ENCODE data around the gene PLXNB2. TPM values are rescaled to one million over a fixed set of nuclear protein-coding genes. Genes with fewer than 3 reads are reported as not detected.

Gene PLXNB2
- total RNA-seq, 1 donor from 2014 or later = 20.8 TPM

DNA sequence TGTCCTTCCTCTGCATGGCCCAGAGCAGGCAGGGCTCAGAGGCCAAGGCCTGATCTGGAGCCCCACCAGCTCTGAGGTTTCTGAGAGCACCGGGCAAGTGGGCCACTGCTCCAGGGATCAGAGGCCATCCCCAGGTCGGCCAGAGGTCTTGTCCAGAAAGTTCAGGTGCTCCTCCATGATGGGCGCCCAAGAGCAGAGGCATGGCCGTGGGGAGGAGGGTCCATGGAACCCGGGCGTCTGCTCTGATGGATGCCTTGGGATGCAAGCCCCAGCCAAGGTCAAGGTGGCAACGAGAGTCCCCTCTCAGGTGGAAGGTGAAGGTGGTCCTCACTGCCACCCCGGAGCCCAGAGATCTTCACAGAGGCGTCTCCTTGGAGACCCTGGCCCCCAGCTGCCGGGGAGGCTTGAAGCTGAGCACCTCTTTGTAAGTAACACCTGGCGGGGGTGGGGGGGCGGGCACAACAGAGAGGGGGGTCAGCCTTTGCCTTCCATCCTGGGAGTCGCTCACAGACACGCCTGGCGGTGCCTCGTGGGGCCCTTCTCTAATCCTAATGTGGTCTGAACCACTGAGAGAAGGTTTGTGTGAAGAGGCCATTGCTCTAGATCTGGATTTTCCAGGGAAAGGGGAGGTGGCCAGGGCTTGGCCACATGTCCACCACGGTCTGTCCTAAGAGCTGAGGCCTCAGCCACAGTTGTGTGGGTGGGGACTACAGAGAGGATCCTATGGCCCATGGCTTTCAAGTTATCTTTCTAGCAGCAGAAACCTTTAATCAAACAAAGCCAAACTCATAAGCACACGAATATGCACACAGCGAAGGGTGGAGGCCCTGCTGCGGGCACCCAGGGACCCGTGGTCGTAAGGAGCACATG lies 54.2 kb downstream of the PLXNB2 start:
- intact Hi-C loops (cut with micrococcal nuclease) = no loop called here

DNA sequence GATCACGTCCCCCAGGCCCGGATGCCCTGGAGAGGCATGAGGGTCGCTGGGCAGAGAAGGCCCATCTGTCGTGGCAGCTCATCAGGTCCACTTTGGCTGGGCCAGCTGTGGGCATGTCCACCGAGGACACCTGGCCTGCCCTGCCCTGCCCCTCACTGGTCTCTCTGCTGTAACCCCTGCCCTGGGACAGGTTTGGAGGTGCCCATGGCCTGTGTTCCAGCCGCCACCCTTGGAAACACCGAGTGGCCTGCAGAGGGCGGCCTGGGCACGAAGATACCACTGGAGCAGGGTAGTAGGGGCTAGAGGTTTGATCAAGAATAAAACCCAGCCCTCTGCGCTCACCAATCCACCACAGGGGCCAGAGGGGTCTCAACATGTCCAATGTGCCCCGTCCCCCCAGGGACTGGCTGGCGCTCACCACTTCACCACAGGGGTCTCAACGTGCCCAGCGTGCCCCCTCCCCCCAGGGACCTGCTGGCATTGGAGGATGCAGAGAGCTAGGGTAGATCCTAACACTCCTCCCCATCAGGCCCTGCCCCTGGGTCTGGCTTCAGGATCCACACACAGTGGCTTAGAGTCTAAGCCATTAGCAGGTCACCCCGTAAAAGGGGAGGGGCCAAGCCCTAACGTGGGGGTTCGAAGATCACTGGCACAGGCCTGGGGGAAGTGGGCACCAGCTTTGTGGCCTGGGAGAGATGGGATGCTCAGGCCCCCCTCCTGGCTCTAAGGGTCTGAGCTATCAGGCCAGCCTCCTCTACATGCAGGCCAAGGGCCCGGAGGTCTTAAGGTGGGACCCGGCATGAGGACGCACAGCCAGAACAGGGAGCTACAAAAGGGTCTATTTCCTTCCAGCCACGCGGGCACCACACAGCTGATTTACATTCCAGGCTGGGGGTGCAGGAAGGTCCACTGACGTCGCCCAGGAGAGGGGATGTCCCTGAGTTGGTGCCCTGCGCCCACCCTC lies 55.1 kb downstream of the PLXNB2 start:
- intact Hi-C loops (cut with micrococcal nuclease) = loop anchor here (1.0 kb wide), 2 partner anchors 8 to 90 kb away; no protein-coding TSS in a partner anchor

DNA sequence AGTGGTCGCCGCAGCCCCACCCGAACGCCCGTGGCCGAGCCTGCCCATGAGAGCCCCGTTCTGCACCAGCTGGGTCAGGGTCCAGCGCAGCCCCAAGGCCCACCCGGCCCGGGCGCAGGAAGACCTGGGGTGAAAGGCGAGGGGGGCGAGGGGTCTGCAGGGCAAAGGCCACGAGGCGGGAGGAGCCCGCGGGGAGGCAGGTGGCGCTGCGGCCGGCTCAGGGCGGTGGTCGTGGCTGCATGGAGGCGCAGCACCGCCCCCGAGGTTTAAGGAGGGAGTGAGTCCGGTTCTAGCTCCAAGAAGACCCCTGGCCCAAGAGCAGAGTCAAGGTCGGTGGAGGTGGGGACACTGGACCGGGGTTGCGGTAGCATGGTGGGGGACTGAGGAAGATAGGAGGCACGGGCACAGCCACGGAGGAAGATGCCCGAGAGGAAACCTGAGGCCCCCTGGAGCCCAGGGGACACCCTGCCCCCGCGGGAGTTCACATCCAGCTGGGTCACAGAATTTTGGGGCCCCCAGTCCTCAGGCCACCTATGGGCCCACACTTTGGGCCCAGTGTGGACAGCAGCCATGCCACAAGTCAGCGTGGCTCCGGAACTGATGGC lies 55.9 kb downstream of the PLXNB2 start:
- intact Hi-C loops (cut with micrococcal nuclease) = loop anchor here (1.0 kb wide), 3 partner anchors 7 to 91 kb away; partner anchors contain the start of gene MAPK11

DNA sequence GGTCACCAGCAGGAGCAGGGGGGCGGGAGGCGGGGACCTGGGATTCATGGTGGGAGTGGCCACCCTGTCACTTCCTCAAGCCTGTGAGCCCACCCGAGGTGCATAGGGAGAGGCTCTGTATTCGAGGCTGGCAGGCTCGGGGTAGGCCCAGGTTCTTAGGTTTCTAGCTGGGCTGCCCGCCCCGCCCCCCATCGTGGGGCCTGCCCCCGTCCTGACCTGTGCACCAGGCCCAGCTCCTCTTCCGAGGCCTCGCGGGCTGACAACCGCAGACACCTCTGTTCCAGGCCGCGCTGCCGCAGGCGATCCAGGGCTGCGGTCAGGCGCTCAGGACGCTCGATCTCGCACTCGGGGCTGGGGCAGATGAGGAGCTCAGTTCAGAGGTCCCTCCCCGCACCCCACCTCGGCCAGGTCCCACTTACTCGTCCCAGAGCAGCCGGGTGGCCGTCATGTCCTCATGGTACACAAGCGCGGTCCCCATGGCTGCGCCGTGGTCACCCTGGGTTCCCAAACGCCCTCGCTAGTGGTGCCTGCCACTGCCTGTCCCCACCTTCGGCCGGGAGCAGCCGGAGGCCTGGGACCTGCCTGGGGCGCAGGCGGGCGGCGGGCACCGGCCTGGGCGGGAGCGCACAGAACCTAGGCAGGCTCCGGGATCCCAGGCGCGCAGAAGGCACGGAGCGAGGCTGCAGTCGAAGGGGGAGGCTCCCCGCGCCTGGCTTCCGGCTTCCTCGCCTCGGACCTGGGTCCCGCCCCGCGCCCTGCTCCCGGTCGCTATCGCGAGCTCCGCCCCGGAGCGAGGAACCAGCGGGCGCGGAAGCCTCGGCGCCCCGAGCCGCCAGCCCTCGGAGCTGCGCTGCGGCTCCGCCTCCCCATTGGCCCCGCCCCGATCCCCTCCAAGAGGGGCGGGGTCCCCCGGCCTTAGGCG lies 56.6 kb downstream of the PLXNB2 start, which contains the start of gene HDAC10:
Gene HDAC10, minus strand, starts transcription at position 711 of the 922 bp plus-strand sequence. Its CDS starts 233 bp downstream, at position 478.
- intact Hi-C loops (cut with micrococcal nuclease) = loop anchor here (1.0 kb wide), 1 partner anchor 19 kb away; the partner anchor contains the start of gene MAPK11

DNA sequence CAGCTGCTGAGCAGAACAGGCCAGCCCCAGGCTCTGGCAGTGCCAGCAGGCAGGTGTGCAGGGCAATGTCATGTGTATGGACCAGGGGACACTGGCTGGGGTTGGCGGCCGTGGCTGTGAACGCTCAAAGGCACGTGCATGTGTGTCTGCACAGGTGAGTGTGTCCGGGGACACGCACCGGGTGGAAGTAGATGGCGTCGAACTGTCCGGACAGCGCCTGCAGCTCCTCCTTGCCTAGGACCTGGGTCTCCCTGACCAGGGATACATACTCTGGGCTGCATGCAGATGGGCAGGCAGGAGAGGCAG lies 57.2 kb downstream of the PLXNB2 start:
- intact Hi-C loops (cut with micrococcal nuclease) = no loop called here

DNA sequence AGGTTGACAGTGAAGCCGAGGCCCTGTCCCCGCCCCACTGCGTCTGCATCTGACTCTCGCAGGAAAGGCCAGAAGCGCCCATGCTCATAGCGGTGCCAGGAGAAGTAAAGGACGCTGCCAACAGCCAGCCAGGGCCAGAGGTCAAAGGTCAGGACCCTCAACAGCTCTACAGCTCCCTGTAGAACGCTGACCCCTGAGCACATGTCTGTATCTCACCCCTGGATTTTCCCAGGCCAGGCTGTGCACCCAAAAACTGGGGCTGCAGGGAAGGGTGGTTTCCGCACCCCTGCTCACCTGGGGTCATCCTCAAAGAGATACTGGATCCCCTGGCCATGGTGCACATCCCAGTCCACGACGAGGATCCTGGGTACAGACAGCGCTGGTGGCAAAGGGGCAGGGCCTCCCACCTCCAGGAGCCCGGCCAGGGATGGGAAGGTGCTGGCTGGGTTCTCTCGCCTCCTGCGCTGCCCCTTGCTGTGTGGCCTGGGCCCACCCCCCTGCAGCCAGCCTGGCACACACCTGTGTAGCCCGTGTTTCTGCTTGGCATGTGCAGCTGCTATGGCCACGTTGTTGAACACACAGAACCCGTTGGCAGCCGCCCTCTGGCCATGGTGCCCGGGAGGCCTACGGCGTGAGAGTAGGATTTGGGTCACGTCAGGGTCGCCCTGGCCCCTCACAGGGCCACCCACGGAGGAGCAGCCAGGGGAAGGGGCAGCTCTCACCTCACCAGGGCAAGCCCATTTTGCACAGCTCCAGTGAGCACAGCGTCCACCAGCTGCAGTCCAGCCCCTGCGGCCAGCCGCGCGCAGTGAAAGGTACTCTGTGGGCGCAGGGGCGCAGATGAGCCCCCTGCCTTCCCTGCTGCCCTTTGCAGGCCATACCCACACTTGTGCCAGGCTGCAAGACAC lies 57.9 kb downstream of the PLXNB2 start:
- intact Hi-C loops (cut with micrococcal nuclease) = no loop called here

DNA sequence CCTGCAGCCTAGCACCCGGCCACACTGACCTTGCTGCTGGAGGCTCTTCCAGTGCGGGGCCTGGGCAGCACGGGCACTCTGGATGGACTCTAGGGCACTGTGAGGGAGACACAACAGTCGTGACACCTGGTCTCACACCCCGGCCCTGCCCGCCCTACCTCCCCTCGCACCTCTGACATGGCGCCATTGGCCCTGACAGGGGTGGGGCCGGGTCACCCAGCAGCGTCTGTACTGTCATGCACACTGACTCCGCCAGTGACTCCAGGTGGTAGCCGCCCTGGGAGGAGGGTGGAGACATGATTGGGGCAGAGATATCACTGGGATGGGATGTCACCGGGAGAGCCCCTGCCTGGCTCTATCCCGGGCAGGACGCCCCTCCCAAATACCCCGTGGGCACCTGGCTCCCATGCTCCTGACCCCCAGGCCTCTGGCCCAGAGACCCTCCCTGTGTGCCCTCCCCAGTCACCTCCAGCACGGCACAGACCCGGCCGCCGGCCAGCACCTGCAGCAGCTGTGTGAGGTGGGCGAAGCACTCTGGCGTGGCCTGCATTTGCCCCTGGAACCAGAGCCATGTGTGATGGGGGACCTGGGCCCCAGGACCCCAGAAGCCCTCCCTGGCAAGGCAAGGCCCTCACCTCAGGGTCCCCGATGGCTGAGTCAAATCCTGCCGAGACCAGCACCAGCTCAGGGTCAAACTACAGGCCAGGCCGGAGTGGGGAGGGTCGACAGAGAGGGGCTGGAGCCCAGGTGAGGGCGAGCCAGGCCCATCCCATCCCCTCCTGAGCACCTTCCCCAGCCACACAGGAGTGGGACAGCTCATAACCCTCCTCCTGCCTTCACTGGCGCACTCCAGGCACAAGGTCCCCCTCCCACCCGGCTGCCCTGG lies 59.0 kb downstream of the PLXNB2 start:
- intact Hi-C loops (cut with micrococcal nuclease) = no loop called here

DNA sequence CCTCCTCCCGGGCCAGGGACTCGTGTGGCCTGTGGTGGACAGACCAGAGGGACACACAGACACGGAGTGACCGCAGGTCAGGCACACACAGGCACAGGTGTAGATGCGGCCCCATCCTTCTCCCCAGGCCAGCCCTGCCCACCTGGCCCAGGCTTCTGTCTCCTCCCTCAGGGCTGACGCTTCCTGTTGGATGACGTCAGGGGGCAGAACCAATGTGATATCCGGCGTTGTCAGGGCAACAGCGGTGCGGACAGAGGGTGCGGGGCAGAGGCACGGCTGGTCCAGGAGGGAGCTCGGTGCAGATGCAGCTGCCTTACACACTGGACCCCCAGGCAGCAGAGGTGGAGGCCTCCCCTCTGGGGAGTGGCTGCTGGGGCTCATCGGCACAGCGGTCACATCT lies 59.7 kb downstream of the PLXNB2 start:
- intact Hi-C loops (cut with micrococcal nuclease) = no loop called here

DNA sequence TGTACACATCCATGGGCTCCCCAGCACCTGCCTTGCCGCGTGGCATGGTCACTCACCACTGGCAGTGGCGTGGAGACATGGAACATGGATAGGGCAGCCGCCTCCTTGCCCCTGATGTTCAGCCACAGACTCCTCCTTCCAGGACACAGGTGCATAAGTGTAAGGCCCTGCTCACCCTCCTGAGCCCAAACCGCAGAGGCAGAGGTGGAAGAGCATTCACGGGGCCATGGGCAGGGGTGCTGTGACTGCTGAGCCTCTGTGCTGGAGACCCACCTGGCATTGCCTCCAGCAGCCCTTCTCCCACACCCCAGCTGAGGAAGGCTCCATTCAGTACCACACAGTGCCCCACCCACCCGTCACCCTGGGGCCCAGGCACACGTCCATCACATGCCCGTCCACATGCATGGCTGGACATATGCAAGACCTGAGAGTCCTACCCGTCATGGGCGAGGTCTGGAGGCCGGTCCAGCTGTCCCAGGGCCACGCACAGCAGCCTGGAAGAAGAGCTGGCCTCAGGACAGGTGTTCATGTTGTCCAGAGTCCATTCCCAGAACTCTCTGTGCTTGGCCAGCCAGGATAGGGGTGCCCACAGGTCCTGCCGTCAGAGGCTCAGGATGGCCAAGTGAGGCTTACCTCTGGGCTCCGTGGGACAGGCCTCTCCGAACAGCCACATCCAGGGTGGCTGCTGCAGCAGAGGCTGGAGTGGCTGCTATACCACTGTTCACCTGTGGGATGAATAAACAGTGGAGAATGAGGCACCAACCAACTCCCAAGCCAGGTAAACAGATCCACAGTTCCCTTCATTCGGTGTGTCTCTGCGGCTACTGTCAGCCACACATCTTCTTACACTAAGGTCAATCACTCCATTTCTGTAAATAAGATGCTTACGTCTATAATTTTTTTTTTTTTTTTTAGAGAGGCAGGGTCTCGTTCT lies 60.9 kb downstream of the PLXNB2 start:
- intact Hi-C loops (cut with micrococcal nuclease) = no loop called here

DNA sequence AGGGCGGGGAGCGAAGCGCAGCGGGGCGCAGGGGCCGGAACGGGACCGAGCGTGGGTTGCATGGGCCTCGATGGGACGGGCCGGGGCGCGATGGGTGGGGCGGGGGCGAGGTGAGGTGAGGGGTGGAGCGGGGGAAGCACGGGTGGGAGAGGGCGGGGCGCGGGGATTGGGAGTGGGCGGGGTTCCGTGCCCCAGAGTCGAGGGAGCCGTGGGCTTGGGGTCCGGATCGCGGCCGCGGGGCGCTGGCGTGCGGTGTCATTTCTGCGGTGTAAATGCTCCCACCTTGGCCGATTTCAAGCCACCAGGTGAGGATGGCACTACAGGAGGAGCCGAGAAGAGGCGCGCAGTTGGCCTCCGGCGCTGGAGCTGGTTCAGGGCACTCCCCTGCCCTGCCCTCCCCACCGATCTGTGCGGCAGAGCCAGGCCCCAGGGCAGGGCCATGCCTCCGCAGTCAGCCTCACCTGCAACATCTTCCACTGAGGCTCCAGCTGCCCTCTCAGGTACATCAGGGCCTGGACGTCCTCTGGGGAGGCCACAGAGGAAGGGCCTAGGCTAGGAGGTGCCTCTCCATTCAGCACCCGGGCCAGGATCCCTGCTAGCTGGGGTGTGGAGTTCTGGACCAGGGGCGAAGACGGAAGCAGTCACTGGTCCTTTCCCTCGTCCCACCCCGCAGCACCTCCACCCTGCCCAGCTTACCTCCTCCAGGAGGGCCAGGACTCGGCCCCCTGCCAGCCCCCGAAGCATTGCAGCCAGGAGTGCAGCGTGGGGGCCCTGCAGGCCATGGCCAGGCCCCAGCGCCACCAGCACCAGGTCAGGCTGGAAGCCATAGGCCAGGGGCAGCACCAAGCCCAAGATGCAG lies 62.0 kb downstream of the PLXNB2 start:
- intact Hi-C loops (cut with micrococcal nuclease) = loop anchor here (1.0 to 2.0 kb wide), 8 partner anchors 25 to 393 kb away; partner anchors contain the start of genes MAPK11, PPP6R2, SELENOO and SYCE3

DNA sequence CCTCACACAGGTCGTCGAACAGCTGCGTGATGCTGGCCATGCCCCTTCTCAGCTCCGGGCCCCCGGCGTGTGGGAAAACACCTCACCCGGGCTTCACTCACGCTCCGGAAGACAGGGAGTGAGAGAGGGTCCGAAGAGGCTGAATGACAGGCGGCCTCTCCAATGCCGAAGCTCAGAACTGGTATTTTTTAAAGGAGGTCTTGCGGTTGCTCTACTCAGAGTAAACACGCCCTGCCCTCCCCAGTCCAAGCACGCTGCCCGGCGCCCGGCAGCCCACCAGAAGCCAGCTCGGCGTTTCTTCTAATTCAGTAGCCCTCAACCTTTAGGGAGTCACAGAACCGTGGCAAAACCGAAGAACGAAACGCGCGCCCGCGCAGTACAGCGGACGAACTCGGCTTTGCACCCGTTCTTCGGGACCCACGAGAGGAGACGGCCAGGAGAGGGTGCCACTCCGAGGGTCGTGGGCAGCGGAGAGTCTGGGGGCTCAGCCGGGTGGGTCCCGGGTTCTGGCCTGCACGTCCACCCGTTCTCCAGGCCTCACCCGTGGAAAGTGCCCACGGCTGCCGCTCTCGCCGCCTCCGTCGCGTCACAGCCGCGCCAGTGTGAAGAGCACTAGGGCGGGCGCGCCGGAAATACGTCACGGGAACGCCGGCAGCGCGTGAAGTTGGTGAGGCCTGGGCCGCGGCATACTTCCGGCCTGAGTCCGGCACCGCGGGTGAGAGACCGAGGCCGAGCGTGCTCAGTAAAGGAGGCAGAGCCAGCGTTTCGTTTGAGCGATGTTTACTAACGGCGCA lies 62.8 kb downstream of the PLXNB2 start, which contains the start of gene TUBGCP6:
Gene TUBGCP6, minus strand, starts transcription at position 604 of the 794 bp plus-strand sequence. Its CDS starts 564 bp downstream, at position 40.
- intact Hi-C loops (cut with micrococcal nuclease) = loop anchor here (1.0 to 5.0 kb wide), 10 partner anchors 8 to 392 kb away; partner anchors contain the start of genes MAPK11, PPP6R2, SCO2 and SELENOO

DNA sequence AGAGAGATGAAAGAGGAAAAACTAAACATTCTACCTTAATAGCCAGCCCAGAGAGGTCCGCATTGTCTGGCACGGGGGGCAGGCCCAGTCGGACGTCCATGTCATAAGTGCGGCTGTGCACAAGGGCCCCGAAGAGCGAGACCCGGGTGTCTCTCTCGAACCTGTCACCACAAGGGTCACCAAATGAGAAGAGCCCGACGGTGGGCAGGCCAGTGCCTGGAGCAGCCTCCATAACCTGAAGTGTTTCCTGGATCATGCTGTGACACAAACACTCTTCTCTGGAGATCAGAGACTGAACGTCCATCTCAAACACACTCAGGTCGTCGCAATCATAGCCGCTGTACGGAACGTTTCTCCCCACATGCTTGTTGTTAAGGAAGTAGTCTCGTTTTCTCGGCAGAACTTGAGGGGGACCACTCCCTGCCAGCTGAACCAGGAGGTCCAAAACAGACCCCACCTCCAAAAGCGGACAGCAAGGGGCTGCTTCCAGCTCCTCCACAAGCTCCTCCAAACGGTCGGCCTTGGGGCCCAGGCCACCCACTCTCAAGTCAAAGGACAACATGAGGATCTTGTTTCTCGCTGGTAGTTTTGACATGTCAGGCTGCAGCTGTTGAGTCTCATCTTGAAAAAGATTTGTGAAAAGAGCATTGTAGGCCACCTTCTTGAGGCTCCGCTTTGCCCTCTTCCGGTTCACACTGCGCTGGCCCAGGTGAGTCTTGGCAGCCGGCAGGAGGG lies 63.6 kb downstream of the PLXNB2 start:
- intact Hi-C loops (cut with micrococcal nuclease) = loop anchor here (1.0 to 5.0 kb wide), 6 partner anchors 8 to 391 kb away; partner anchors contain the start of genes SCO2, SELENOO and ZBED4

DNA sequence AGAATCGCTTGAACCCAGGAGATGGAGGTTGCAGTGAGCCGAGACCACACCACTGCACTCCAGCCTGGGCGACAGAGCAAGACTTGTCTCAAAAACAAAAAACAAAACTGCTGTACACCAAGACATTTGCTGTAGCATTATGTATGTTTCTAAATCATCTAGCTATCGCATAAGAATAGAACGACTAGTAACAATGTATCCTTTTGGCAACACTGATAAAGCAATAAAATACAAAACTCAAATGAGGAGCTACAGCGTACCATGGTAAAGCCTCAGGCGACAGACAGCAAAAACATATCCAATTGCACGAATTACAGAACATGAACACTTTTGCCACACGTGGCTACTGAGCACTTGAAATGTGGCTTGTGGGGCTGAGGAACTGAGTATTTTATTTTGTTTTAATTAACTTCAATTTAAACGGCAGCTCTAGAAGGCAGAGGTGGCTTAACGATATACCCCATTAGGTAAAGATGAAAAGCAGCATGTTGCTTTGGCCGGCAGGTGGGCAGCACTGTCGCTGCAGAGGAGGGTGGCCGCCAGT lies 65.0 kb downstream of the PLXNB2 start:
- intact Hi-C loops (cut with micrococcal nuclease) = loop anchor here (5.0 kb wide), 1 partner anchor 285 kb away; the partner anchor contains the start of gene SCO2

DNA sequence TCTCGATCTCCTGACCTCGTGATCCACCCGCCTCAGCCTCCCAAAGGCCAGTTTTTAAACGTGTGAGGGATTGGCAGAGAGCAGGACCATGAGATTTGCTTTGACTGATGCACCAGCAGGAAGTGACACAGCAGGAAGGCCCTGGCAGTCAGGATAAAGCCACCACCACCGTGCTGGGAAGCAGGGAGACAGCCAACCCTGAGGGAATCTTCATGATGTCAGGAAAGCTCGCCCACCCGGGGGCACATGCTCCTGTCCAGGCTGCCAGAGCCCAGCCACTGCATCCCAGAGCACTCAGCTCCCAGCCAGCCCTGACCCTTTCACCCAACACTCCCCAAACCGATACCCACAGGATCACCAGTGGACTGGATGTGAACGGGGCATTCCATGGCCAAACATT lies 68.7 kb downstream of the PLXNB2 start:
- intact Hi-C loops (cut with micrococcal nuclease) = no loop called here

Data from T-helper 1 cell treated with Interleukin-12 subunit alpha and Interleukin-12 subunit beta and Interleukin-4 antibody, amounts not matched to agents 30 ng/mL and 1 ng/mL, for 36 hours (primary cell).